Large intestine (tissue), 3 donors: Measurements from ENCODE around the gene OR8B4. TPM values are rescaled to one million over a fixed set of nuclear protein-coding genes. Genes with fewer than 3 reads are reported as not detected.
"Not testable (repeated sequence)": the region's sequence is repeated elsewhere in the genome, so short reads cannot be mapped to it uniquely, and the experiment has no call there.

ENCODE experiments used
- DNase-seq, 2 donors: peaks; one replicate each; pipeline versions ENCODE4 v3.0.0 to v3.0.0-alpha.2; 2013
- H3K27ac ChIP-seq: one replicate; pipeline ENCODE4 v1.5.1; 2013; ENCODE audit warnings: low read length
- H3K27me3 ChIP-seq: 2 replicates; pipeline ENCODE4 v1.6.1; 2013; ENCODE audit warnings: low read length; ENCODE audit not compliant: control insufficient read depth, insufficient read depth
- H3K36me3 ChIP-seq: 2 replicates; pipeline ENCODE4 v1.6.1; 2013; ENCODE audit warnings: low read length; ENCODE audit not compliant: control insufficient read depth, insufficient read depth
- H3K4me1 ChIP-seq: one replicate; pipeline ENCODE4 v1.6.1; 2013; ENCODE audit warnings: low read length; ENCODE audit not compliant: control insufficient read depth, insufficient read depth
- H3K4me3 ChIP-seq: one replicate; pipeline ENCODE4 v1.5.1; 2013; ENCODE audit warnings: low read length
- H3K9me3 ChIP-seq: one replicate; pipeline ENCODE4 v1.6.1; 2013; ENCODE audit warnings: mild to moderate bottlenecking, low read depth, low read length, moderate library complexity; ENCODE audit not compliant: control insufficient read depth
- WGBS: methylation state at CpG from one replicate; pipeline ENCODE4 v1.1.5; 2013; ENCODE audit warnings: low lambda C conversion rate; ENCODE audit not compliant: insufficient coverage; 5-methylcytosine and 5-hydroxymethylcytosine counted together
- polyA plus RNA-seq: library from polyadenylated mRNA; unstranded; fragments of 120-200 nt; gene quantifications from one replicate; pipeline ENCODE4 v1.2.1, GENCODE V29; 2013

The OR8B4 gene
- polyA plus RNA-seq, 1 donor = not detected

DNA sequence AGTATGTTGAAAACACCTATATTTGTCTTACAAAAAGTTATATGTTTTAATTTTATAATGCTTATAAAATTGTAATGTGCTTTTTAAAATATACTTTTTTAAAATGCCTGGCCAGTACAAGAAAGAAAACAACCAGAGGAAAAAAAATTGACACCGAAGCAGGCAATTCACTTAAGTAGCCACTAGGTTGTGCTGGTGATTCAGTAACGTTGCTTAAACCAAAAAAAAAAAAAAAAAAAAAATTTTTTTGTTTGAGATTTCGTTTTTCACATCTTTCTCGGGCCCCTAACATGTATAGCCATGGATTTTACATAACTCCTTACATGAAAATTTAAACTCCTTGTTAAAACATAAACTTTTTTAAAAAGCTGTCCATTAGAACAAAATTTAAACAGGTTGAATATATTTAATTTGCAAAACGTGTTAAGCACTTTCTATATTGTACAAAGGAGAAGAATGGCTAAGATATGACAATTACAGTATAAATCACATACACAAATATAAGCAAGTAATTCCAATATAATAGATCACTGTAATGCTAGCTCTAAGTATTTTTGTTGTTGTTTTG lies 9.2 kb downstream of the OR8B4 start:
- DNase-seq = no peak
- H3K27ac ChIP-seq = no peak overlapping the region
- no peak overlapping the region for H3K4me3 ChIP-seq
- H3K9me3 ChIP-seq = no peaks in the 10 kb centered on the region
- peaks cover 2% of the 10 kb centered on the region for H3K27me3 ChIP-seq
- no peaks in the 10 kb centered on the region for H3K4me1 ChIP-seq
- WGBS = 50% methylated on average over 2 of the region's 5 CpGs
- no peaks in the 10 kb centered on the region for H3K36me3 ChIP-seq

GRCh38 chr11:124409906-124410305 lies 14.8 kb downstream of the OR8B4 start:
- Histone ChIP-seq H3K4me3 (no peak overlapping the region), H3K27ac (no peak overlapping the region), H3K36me3 (no peaks in the 10 kb centered on the region), H3K4me1 (peaks cover 2% of the 10 kb centered on the region), H3K9me3 (no peaks in the 10 kb centered on the region), H3K27me3 (peaks cover 2% of the 10 kb centered on the region)
- no peak for DNase-seq
- no CpG with 5 or more reads among the region's 7 CpGs for WGBS

- Histone ChIP-seq H3K36me3 (no peaks in the 10 kb centered on the region), H3K27me3 (no peaks in the 10 kb centered on the region), H3K4me3 (no peak overlapping the region), H3K9me3 (peaks cover 5% of the 10 kb centered on the region), H3K4me1 (peaks cover 2% of the 10 kb centered on the region), H3K27ac (no peak overlapping the region)
- no CpG with 5 or more reads among the region's 2 CpGs for WGBS
- no peak for DNase-seq
Measured at GRCh38 chr11:124405581-124405980, 19.1 kb downstream of the OR8B4 start.

DNA sequence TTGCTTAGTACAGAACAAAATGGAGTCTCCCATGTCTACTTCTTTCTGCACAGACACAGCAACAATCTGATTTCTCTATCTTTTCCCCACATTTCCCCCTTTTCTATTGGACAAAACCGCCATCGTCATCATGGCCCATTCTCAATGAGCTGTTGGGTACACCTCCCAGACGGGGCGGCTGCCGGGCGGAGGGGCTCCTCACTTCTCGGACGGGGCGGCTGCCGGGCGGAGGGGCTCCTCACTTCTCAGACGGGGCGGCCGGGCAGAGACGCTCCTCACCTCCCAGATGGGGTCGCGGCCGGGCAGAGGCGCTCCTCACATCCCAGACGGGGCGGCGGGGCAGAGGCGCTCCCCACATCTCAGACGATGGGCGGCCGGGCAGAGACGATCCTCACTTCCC lies 21.5 kb downstream of the OR8B4 start:
- H3K27ac ChIP-seq, H3K9me3 ChIP-seq, H3K36me3 ChIP-seq, H3K4me3 ChIP-seq, H3K4me1 ChIP-seq, H3K27me3 ChIP-seq, DNase-seq: not testable (repeated sequence)
- WGBS = no CpG with 5 or more reads among the region's 27 CpGs

DNA sequence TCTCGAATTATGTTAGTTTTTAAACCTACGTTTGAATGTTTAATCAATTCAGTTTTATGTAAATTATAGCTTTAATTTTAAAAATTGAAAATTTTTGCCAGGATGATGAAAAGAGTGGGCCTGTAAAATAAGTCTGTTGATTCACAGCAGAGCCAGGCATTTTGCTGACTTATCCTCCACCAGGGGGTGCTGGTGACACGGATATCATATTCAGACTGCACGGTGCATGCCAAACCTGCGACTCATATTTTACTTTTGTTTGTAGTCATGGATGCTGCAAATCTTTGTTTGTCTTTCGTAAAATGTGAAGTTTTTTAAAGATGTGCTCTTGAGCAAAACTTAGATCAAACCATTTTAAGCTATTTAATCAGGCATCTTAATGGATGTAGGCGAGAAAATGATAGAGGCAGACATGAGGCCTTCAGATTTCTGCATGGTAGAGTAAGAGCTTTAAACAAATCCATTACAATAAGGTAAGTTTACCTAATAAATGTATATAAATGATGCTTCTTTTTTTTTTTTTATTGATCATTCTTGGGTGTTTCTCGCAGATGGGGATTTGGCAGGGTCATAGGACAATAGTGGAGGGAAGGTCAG lies 22.2 kb downstream of the OR8B4 start:
- WGBS = 83% methylated on average over 3 of the region's 8 CpGs
- peaks cover 5% of the 10 kb centered on the region for H3K9me3 ChIP-seq

GRCh38 chr11:124398924-124399323 lies 25.7 kb downstream of the OR8B4 start, which contains the start of gene OR8B3:
Gene OR8B3 (minus strand): TSS chr11:124399024. CDS start chr11:124397351, 1,673 bp downstream.
- Histone ChIP-seq H3K36me3 (no peaks in the 10 kb centered on the region), H3K27me3 (no peaks in the 10 kb centered on the region), H3K9me3 (peaks cover 4% of the 10 kb centered on the region), H3K27ac (no peak within 1 kb of the TSS), H3K4me1 (no peaks in the 10 kb centered on the region), H3K4me3 (no peak within 1 kb of the TSS)
- DNase-seq = no peak

More for the DNA sequence above, 22.2 kb downstream of the OR8B4 start:
- peak; percentile 23 to 35 for DNase-seq
- H3K27ac ChIP-seq = no peak overlapping the region
- H3K27me3 ChIP-seq = no peaks in the 10 kb centered on the region
- H3K36me3 ChIP-seq = no peaks in the 10 kb centered on the region
- no peak overlapping the region for H3K4me3 ChIP-seq
- H3K4me1 ChIP-seq = no peaks in the 10 kb centered on the region

GRCh38 chr11:124396847-124397246 lies 27.8 kb downstream of the OR8B4 start:
- not testable (repeated sequence) for H3K4me3 ChIP-seq, H3K36me3 ChIP-seq, H3K9me3 ChIP-seq, H3K27me3 ChIP-seq, H3K27ac ChIP-seq, H3K4me1 ChIP-seq, DNase-seq
- WGBS = 100% methylated on average over 1 of the region's 4 CpGs

DNA sequence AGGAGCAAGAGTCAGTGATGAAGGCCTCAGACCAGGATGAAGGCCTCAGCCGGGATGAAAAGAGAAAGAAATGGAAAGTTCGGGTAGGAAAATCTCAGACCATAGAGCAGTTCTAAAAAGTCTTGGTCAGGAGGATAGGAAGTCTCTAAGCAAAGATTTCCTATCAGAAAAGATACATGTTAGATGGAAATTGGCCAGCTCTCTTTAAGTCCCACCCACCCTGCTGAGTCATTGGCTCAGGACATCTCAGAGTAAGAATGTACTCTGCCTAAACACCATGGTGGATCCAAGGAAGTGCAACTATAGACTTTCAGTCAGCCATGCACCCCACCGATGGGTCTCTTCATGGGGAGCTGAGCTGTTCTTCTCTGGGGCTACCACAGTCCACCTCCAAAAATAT lies 30.3 kb downstream of the OR8B4 start:
- Histone ChIP-seq H3K36me3 (no peaks in the 10 kb centered on the region), H3K27me3 (no peaks in the 10 kb centered on the region), H3K4me1 (no peaks in the 10 kb centered on the region), H3K27ac (no peak overlapping the region), H3K4me3 (no peak overlapping the region), H3K9me3 (no peaks in the 10 kb centered on the region)
- no peak for DNase-seq
- 83% methylated on average over 2 of the region's 3 CpGs for WGBS

GRCh38 chr11:124384399-124384798 lies 40.3 kb downstream of the OR8B4 start, which contains the start of gene OR8B2:
Gene OR8B2 (minus strand): TSS chr11:124384499. CDS start chr11:124383343, 1,156 bp downstream.
- Histone ChIP-seq H3K36me3 (no peaks in the 10 kb centered on the region), H3K4me1 (no peaks in the 10 kb centered on the region), H3K27me3 (no peaks in the 10 kb centered on the region), H3K9me3 (no peaks in the 10 kb centered on the region), H3K4me3 (no peak within 1 kb of the TSS), H3K27ac (no peak within 1 kb of the TSS)
- no peak for DNase-seq
- WGBS = 90% methylated on average over 2 of the region's 2 CpGs

GRCh38 chr11:124382857-124383256 lies 41.8 kb downstream of the OR8B4 start:
- not testable (repeated sequence) for H3K27me3 ChIP-seq, H3K27ac ChIP-seq, H3K4me1 ChIP-seq, H3K9me3 ChIP-seq, DNase-seq, H3K4me3 ChIP-seq, H3K36me3 ChIP-seq
- WGBS = no CpG with 5 or more reads among the region's 6 CpGs

- Histone ChIP-seq H3K27me3 (no peaks in the 10 kb centered on the region), H3K4me1 (no peaks in the 10 kb centered on the region), H3K36me3 (no peaks in the 10 kb centered on the region), H3K27ac (no peak overlapping the region), H3K9me3 (no peaks in the 10 kb centered on the region), H3K4me3 (no peak overlapping the region)
- 100% methylated on average over 2 of the region's 2 CpGs for WGBS
- DNase-seq = no peak
Measured at GRCh38 chr11:124380585-124380984, 44.1 kb downstream of the OR8B4 start.
